GM06990 (cell line): ENCODE results near the gene TMEM134.

ENCODE experiments used
- DNase-seq: peaks from one replicate; pipeline ENCODE4 v3.0.0-alpha.2; 2011; ENCODE audit not compliant: insufficient read length; ENCODE audit errors: extremely low read depth
- H3K27me3 ChIP-seq: replicated peaks from 2 replicates; pipeline ENCODE4 v1.6.0; 2011; ENCODE audit warnings: low read length; ENCODE audit not compliant: control insufficient read depth, insufficient read depth
- H3K36me3 ChIP-seq: 2 replicates; pipeline ENCODE4 v1.5.1; 2011; ENCODE audit warnings: low read length; ENCODE audit not compliant: control insufficient read depth, insufficient read depth
- H3K4me3 ChIP-seq: replicated peaks from 2 replicates; pipeline ENCODE4 v1.5.1; 2011; ENCODE audit warnings: low read depth, mild to moderate bottlenecking, control low read depth, low read length
- CTCF ChIP-seq: IDR thresholded peaks from 2 replicates; pipeline ENCODE4 v1.5.1; 2011; ENCODE audit warnings: low read length, control low read depth, mild to moderate bottlenecking, inconsistent platforms; ENCODE audit not compliant: insufficient read depth, poor library complexity, severe bottlenecking

The TMEM134 gene

GRCh38 chr11:67450796-67451657, 18.0 kb downstream of the TMEM134 start:
- Histone ChIP-seq H3K36me3 (no peaks in the 10 kb centered on the region), H3K4me3 (no peak overlapping the region), H3K27me3 (no peaks in the 10 kb centered on the region)
- DNase-seq, result no peak
- no peak for TF ChIP-seq CTCF

- no peak for DNase-seq
- no peaks in the 10 kb centered on the region for H3K36me3 ChIP-seq
- no peak for TF ChIP-seq CTCF
- no peaks in the 10 kb centered on the region for H3K27me3 ChIP-seq
- no peak overlapping the region for H3K4me3 ChIP-seq
These were observed 19.8 kb downstream of the TMEM134 start for GRCh38 chr11:67449116-67449844.

GRCh38 chr11:67448220-67448609, 20.8 kb downstream of the TMEM134 start:
- Histone ChIP-seq H3K27me3 (no peaks in the 10 kb centered on the region), H3K4me3 (no peak overlapping the region), H3K36me3 (no peaks in the 10 kb centered on the region)
- no peak for TF ChIP-seq CTCF
- no peak for DNase-seq

- Histone ChIP-seq H3K4me3 (no peak overlapping the region), H3K36me3 (no peaks in the 10 kb centered on the region), H3K27me3 (no peaks in the 10 kb centered on the region)
- DNase-seq, result no peak
- TF ChIP-seq CTCF, result no peak
These were observed 23.5 kb downstream of the TMEM134 start for GRCh38 chr11:67445515-67445914.

GRCh38 chr11:67442504-67443404, 26.3 kb downstream of the TMEM134 start:
- no peak for DNase-seq

More at GRCh38 chr11:67442504-67443404, 26.3 kb downstream of the TMEM134 start:
- Histone ChIP-seq H3K4me3 (peak overlapping the region; percentile 53), H3K27me3 (no peaks in the 10 kb centered on the region), H3K36me3 (peaks cover 3% of the 10 kb centered on the region; the same call in 1 of the 2 replicates)
- TF ChIP-seq CTCF, result no peak
